ENCODE results near the gene GNG12.

GNG12 gene

DNA sequence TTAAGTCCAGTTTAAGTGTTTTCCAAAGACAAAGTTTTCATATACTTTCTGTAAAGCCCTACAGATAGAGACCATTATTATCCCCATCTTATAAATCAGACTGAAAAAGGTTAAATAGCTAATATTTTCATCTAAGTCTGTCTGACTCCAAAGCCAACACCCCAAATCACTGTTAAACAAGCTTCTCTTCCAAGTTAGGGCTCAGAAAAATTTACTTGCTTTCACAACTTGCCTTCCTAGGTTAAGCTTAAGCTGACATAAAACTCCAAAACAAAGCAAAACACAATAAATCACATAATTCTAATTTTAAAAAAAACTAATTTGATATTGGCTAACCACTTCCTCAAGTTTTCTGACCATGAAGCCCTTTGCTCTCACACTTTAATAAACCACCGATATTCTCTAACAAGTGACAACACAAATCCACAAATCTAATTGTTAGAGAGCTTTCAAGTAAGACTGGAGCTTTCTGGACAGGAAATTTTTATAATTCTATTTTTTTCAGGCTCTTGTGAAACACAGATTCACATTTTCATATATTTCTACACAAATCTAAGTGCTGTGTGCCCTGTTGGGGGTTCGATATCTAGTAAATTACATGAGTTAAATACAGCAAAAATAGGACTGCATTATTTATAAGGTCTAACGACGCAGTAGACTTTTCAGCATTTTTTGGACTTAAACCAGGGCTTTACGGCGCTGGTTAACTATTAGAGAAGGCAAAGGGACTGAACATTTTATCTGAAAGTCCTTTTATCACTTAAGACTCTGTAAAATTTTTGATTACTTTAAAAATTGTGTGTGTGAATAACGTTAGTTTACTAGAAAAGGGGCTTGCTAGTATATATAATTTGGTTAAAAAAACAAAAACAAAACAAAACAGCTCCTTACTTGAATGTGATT, 2.1 kb downstream of the GNG12 start:
- ATAC-seq = no peak

GRCh38 chr1:67830226-67830625, 3.0 kb downstream of the GNG12 start:
- ATAC-seq (no peak), DNase-seq (no peak)
- Mint-ChIP-seq H3K4me3 (no peak overlapping the region), H3K9me3 (no peaks in the 10 kb centered on the region), H3K4me1 (peaks cover 33% of the 10 kb centered on the region), H3K27me3 (peaks cover 47% of the 10 kb centered on the region), H3K27ac (no peak overlapping the region)

More for the DNA sequence above, 2.1 kb downstream of the GNG12 start:
- Mint-ChIP-seq H3K4me1 (peaks cover 33% of the 10 kb centered on the region), H3K4me3 (peak overlapping the region; percentile 81 to 87), H3K27ac (no peak overlapping the region), H3K9me3 (no peaks in the 10 kb centered on the region), H3K27me3 (peaks cover 56% of the 10 kb centered on the region)
- DNase-seq = no peak

DNA sequence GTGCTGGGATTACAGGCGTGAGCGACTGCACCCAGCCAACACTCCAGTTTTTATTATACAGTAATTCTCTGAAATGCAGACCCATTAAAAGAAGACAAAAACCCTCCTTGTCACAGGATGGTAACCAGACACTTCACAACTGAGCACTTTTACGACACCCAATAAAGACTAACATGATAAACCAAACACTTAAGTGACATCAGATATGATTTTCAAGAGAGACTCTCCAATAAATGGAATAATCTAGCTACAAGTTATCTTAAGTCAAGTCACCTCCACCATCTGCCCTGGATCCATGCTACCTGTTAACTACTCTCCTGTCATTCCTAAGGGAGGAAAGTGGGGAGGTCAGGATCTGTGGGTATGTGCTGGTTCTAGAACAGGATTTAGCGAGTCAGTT, 5.6 kb downstream of the GNG12 start:
- Mint-ChIP-seq H3K27ac (no peak overlapping the region), H3K9me3 (no peaks in the 10 kb centered on the region), H3K4me3 (no peak overlapping the region), H3K4me1 (peaks cover 12% of the 10 kb centered on the region), H3K27me3 (peaks cover 21% of the 10 kb centered on the region)
- ATAC-seq (no peak), DNase-seq (no peak)

- no peak for ATAC-seq
- Mint-ChIP-seq H3K4me1 (no peaks in the 10 kb centered on the region), H3K4me3 (no peak overlapping the region), H3K27ac (no peak overlapping the region), H3K9me3 (no peaks in the 10 kb centered on the region), H3K27me3 (peaks cover under 1% of the 10 kb centered on the region)
- no peak for DNase-seq
These were observed 7.7 kb downstream of the GNG12 start for GRCh38 chr1:67825591-67825990.

DNA sequence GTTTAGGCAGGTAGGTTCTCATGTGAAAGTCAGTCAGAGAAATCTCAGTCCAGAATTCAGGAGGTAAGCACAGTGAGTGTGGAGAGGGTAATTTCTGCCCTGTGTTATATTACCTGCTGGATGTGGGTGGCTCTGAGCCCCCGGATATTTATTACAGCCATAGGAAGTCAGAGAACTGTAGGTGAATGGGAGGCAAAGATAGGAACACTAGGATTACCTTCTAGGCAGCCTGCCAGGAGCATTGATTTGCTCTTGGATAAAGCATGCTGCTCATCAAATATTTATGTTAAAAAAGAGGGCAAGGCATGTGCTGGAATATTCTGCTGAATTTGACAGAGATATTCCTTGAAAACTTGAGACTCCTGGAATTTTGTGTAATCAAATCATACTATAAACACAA, 8.5 kb downstream of the GNG12 start:
- Mint-ChIP-seq H3K9me3 (no peaks in the 10 kb centered on the region), H3K4me1 (no peaks in the 10 kb centered on the region), H3K27ac (no peak overlapping the region), H3K27me3 (no peaks in the 10 kb centered on the region), H3K4me3 (no peak overlapping the region)
- ATAC-seq (no peak), DNase-seq (no peak)

DNA sequence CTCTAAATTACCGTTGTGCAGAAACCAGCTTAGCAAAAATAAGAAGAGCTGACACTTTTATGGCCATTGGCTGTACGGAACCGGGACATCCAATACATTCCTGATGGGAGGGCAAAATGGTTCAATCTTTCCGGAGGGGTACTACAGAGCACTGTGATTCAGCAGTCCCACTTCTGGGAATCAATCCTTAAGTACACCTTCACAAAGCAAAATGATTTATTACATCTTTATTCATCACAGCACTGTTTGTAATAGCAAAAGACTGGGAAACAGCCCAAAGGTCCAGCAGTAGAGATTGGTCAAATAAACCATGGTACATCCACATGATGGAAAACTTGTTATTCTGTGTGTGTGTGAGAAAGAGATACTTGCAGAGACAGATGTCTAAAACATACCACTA, 9.7 kb downstream of the GNG12 start:
- DNase-seq (no peak), ATAC-seq (no peak)
- Mint-ChIP-seq H3K27ac (no peak overlapping the region), H3K4me3 (no peak overlapping the region), H3K27me3 (peaks cover 5% of the 10 kb centered on the region), H3K4me1 (no peaks in the 10 kb centered on the region), H3K9me3 (no peaks in the 10 kb centered on the region)

DNA sequence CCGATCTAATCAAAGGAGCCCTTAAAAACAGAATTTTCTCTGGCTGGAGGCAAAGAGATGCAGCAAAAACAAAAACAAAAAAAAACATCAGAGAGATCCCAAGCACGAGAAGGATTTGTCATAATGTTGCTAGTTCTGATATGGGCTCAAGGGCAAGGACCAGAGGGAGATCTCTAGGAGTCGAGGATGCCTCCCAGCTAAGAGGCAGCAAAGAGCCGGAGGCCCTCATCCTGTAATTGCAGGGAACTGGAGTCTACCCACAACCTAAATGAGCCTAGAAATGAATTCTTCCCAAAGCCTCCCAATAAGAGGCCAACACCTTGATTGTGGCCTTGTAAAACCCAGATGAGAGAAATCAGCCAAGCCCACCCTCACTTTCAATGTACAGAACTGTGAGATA, 12.0 kb downstream of the GNG12 start:
- H3K9me3 Mint-ChIP-seq = no peaks in the 10 kb centered on the region
- DNase-seq (no peak), ATAC-seq (no peak)
- no peaks in the 10 kb centered on the region for H3K4me1 Mint-ChIP-seq
- no peak overlapping the region for H3K4me3 Mint-ChIP-seq
- peaks cover 6% of the 10 kb centered on the region for H3K27me3 Mint-ChIP-seq
- no peak overlapping the region for H3K27ac Mint-ChIP-seq

DNA sequence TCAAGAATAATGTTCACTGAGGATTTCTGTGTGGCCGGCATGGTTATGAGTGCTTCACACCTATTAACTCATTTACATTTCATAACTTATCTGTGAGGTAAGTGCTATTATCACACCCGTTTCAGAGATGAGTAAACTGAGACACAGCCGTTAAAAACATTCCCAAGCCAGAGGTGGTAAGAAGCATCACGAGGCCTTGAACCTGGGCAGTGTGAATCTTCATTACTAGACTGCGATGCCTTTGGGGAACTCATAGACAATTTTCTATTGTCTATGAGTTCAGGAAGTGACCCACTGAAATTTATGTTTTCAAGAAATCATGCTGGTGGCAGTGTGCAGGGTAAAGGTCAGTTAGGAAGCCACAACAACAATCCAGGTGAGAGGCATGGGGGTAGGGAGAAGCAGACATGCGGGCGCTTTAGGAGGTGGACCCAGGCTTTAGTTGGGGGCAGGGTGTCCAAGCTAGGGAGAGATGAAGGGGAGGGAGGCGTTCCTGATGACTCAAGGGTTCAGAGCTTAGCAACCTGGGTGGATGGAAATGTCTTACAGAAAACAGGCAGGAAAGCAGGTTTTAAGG, 14.5 kb downstream of the GNG12 start:
- Mint-ChIP-seq H3K4me1 (no peaks in the 10 kb centered on the region), H3K27me3 (peaks cover 13% of the 10 kb centered on the region), H3K9me3 (no peaks in the 10 kb centered on the region), H3K4me3 (no peak overlapping the region), H3K27ac (no peak overlapping the region)
- ATAC-seq (no peak), DNase-seq (no peak)

- peak; percentile 46 for ATAC-seq
- H3K4me3 Mint-ChIP-seq = no peak overlapping the region
- H3K9me3 Mint-ChIP-seq = no peaks in the 10 kb centered on the region
These were observed 15.1 kb downstream of the GNG12 start for GRCh38 chr1:67818162-67818561.

DNA sequence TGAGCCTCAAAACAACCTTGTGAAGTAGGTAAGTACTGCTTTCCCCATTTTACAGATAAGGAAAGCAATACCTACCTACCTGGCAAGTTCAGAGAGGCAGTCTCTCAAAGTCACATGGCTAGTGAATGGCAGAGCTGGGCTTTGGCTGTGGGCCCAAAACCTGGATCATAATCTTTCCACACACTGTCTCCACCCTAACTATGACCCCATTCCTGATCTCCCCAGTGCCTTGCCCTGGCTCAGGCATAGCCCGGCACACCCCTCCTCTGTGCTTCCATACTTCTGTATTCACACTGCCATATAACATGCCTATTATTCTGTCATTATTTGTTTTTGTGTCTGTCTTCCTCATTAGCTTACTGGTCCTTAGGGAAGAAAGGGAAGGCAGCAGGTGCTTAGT, 15.9 kb downstream of the GNG12 start:
- no peak overlapping the region for H3K4me3 Mint-ChIP-seq
- no peak overlapping the region for H3K27ac Mint-ChIP-seq
- H3K27me3 Mint-ChIP-seq = peaks cover 13% of the 10 kb centered on the region
- no peaks in the 10 kb centered on the region for H3K9me3 Mint-ChIP-seq
- DNase-seq = no peak
- H3K4me1 Mint-ChIP-seq = no peaks in the 10 kb centered on the region
- ATAC-seq = no peak

More at GRCh38 chr1:67818162-67818561, 15.1 kb downstream of the GNG12 start:
- Mint-ChIP-seq H3K27ac (no peak overlapping the region), H3K27me3 (peaks cover 13% of the 10 kb centered on the region), H3K4me1 (no peaks in the 10 kb centered on the region)
- no peak for DNase-seq

DNA sequence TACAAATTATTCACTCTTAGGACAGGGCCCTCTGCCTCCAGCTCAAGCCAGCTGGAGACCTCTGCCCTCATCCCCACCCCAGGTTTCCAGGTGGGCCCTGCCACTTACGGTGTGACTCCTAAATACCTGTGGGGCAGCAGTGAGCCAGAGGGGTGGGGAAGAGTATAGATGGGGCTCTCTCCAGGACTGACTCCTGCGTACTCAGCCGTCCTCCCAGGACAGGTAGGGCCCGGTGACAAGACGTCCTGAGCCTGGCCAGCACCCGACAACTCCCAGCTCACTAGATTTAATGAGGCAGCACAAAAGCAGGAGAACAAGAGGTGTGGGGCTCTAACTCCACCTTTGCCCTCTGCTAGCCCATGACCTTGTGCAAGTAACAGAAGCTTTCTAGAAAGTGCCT, 16.8 kb downstream of the GNG12 start:
- ATAC-seq (no peak), DNase-seq (no peak)
- Mint-ChIP-seq H3K4me3 (no peak overlapping the region), H3K9me3 (no peaks in the 10 kb centered on the region), H3K27me3 (peaks cover 13% of the 10 kb centered on the region), H3K4me1 (no peaks in the 10 kb centered on the region), H3K27ac (no peak overlapping the region)

- peaks cover 13% of the 10 kb centered on the region for H3K27me3 Mint-ChIP-seq
- H3K9me3 Mint-ChIP-seq = no peaks in the 10 kb centered on the region
- H3K27ac Mint-ChIP-seq = no peak overlapping the region
- no peak for DNase-seq
- ATAC-seq = no peak
- no peak overlapping the region for H3K4me3 Mint-ChIP-seq
- no peaks in the 10 kb centered on the region for H3K4me1 Mint-ChIP-seq
These were observed 17.2 kb downstream of the GNG12 start for GRCh38 chr1:67816095-67816475.

- ATAC-seq = no peak
- no peak for DNase-seq
- H3K9me3 Mint-ChIP-seq = no peaks in the 10 kb centered on the region
- H3K27me3 Mint-ChIP-seq = peaks cover 13% of the 10 kb centered on the region
- no peaks in the 10 kb centered on the region for H3K4me1 Mint-ChIP-seq
- H3K27ac Mint-ChIP-seq = no peak overlapping the region
- no peak overlapping the region for H3K4me3 Mint-ChIP-seq
These were observed 17.8 kb downstream of the GNG12 start for GRCh38 chr1:67815303-67816094.

DNA sequence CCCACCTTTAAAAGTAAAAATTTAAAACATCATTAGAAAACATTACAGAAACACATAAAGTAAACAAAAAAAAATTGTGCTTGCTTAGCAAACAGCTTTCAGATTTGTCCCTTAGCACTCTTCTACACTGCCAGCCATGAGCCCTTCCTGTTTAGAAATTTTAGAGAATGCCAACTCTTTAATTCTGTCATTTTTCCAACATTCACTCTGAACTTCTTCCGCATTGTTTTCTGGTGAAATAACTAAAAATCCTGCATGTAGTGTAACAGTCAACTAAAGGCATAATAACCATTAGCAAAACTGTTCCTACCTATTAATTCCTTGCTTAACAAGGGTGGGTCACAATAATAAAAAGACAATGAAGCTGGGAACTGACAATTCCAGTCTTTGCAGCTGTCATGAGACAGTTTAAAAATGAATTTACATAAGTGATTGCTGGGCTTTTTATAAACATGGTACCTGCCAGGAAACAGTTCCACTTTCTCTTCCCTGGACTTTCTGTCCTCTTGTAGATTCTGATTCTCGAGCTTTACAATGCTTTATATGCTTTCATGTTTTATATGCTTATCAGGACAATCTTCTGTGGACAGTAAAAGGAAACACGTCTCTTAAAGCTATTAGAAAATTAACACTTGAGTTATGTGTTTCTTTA, 19.0 kb downstream of the GNG12 start:
- ATAC-seq = no peak
- Mint-ChIP-seq H3K9me3 (no peaks in the 10 kb centered on the region), H3K27me3 (peaks cover 20% of the 10 kb centered on the region), H3K27ac (no peak overlapping the region), H3K4me1 (no peaks in the 10 kb centered on the region), H3K4me3 (no peak overlapping the region)
- no peak for DNase-seq

DNA sequence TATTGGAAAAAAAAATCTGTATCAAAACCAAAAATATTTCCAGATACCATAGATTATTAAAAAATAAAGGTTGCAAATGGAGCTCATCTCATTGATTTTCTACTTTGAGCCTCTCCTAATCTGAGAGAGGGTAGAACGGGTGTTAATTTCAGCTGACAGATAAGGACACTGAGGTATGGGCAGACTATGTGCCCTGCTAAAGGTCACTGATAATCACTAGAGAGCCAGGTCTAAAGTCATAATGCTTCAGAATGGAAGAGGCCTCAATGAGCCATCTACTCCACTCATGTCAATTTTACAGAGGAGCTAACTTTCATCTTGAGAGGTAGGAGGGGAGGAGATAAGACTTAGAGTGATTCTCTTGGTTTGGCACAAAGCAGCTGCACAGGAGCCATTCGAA, 21.0 kb downstream of the GNG12 start:
- Mint-ChIP-seq H3K4me1 (no peaks in the 10 kb centered on the region), H3K9me3 (no peaks in the 10 kb centered on the region), H3K27me3 (peaks cover 14% of the 10 kb centered on the region), H3K27ac (no peak overlapping the region), H3K4me3 (no peak overlapping the region)
- ATAC-seq (no peak), DNase-seq (no peak)
